D721Med (cell line): ENCODE measurements around the gene PSTPIP1.
"Not testable (repeated sequence)": the region's sequence is repeated elsewhere in the genome, so short reads cannot be mapped to it uniquely, and the experiment has no call there.

Experiments
- DNase-seq: peaks from one replicate; pipeline ENCODE4 v3.0.0; 2011; ENCODE audit warnings: low spot score; ENCODE audit not compliant: insufficient read length
- FAIRE-seq: peaks from 2 replicates; lab custom pipeline; 2011; peaks lifted over from hg19 to GRCh38; lab: Jason Lieb, UNC
- TF ChIP-seq, protein P1 (sequence below): IDR thresholded peaks from 2 replicates; pipeline ENCODE4 v1.5.1; 2012; ENCODE audit warnings: mild to moderate bottlenecking, control low read depth; ENCODE audit not compliant: insufficient read depth; ENCODE audit errors: missing control alignments

The PSTPIP1 gene

DNA sequence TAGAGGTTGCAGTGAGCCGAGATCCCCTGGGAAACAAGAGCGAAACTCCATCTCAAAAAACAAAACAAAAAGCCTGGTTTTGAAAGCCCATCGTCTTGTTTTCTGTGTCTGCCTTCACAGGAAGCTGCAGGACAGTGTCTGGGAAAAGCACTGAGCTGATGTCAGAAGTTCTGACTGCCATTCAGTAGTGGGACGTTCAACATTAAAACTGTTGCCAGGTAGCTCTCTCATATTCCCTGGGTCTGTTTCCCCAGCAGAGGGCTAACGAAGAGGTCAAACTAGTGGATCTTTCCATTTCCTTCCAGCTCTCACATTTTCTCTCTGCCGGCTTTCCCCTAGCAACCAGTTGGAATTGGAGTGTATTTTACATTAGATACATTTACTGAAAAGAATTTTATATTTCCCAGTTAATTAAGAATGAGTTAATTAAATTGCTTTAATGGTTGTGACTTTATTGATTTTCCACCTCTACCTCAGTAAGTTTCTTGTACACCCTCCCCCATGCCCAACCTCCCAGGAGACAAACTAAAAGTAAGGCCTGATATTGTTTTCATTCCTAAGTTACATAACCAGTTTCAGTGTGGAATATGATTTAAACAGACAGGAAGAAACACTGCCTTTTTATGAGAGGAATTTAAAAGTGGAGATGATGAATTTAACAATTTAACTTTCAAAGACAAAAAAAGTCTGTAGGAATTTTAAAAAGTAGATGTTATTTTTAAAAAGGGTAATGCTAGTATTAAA, 33.5 kb upstream of the PSTPIP1 start:
- TF ChIP-seq, protein P1, sequence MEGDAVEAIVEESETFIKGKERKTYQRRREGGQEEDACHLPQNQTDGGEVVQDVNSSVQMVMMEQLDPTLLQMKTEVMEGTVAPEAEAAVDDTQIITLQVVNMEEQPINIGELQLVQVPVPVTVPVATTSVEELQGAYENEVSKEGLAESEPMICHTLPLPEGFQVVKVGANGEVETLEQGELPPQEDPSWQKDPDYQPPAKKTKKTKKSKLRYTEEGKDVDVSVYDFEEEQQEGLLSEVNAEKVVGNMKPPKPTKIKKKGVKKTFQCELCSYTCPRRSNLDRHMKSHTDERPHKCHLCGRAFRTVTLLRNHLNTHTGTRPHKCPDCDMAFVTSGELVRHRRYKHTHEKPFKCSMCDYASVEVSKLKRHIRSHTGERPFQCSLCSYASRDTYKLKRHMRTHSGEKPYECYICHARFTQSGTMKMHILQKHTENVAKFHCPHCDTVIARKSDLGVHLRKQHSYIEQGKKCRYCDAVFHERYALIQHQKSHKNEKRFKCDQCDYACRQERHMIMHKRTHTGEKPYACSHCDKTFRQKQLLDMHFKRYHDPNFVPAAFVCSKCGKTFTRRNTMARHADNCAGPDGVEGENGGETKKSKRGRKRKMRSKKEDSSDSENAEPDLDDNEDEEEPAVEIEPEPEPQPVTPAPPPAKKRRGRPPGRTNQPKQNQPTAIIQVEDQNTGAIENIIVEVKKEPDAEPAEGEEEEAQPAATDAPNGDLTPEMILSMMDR = no peak
- DNase-seq (no peak), FAIRE-seq (no peak)

- TF ChIP-seq, protein P1 = no peak
- FAIRE-seq (no peak), DNase-seq (no peak)
Measured at GRCh38 chr15:76962337-76963013, 32.5 kb upstream of the PSTPIP1 start.

DNA sequence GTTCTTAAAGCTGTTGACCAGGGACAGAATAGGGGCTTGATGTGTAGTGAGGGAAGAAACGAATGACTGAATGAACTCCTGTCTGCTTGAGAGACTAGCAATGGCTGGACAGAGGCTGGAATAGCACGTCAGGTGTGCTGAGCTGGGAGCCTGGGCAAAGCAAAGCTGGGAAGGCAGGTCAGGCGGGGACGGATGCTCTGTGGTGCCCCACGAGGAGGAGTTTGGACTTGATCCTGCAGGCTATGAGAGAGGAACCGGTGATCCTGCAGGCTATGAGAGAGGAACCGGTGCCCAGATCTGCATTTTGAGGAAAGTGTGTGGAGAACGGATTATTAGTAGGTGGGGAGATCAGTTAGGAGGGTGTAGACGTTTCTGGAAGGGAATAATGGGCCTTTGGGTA, 31.3 kb upstream of the PSTPIP1 start:
- DNase-seq (no peak), FAIRE-seq (no peak)
- TF ChIP-seq, protein P1 = no peak

- FAIRE-seq = no peak
- TF ChIP-seq, protein P1 = no peak
Measured at GRCh38 chr15:76964157-76964556, 30.8 kb upstream of the PSTPIP1 start.

GRCh38 chr15:76966051-76966450, 28.9 kb upstream of the PSTPIP1 start:
- FAIRE-seq, DNase-seq: not testable (repeated sequence)

More at GRCh38 chr15:76964157-76964556, 30.8 kb upstream of the PSTPIP1 start:
- no peak for DNase-seq

DNA sequence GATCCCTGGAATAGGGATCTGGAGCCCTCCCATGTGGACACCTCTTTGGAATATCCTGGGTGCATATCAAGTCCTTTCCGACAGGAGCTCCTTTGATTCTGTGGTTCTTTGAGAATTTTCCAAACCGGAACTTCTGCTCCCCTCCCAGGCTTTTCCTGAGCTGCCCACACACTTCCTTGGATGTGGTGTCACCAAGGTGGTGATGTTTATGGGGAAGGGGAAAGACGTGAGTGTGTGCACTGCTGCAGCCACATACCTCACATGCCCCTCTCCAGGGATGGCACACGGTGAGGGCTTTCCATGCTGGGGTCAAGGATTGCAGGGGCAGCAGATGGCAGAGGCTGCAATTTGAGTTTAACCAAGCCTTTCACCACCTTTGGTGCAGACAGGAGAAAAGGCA, 27.9 kb upstream of the PSTPIP1 start:
- DNase-seq (no peak), FAIRE-seq (no peak)
- TF ChIP-seq, protein P1 = no peak

GRCh38 chr15:76968306-76968705, 26.6 kb upstream of the PSTPIP1 start:
- DNase-seq (no peak), FAIRE-seq (no peak)
- TF ChIP-seq, protein P1 = no peak
